Natural killer cell (primary cell): ENCODE measurements around the gene PTPRN2. TPM values are rescaled to one million over a fixed set of nuclear protein-coding genes. Genes with fewer than 3 reads are reported as not detected.

Experiments used
- ATAC-seq, 3 donors: fragments of 150-1000 bp in 2 of 3; fragments of 200-7000 bp in 1 of 3; cut with Tn5 transposase; 1 replicate in 1 of 3; 2 replicates in 2 of 3; pipeline ENCODE4 v1.10.0; 2021; ENCODE audit warnings: mild to moderate bottlenecking in 2 of 3, moderate library complexity in 2 of 3
- DNase-seq, 2 donors: peaks; one replicate each; pipeline versions ENCODE4 v3.0.0 to v3.0.0-alpha.2; 2013 to 2021; ENCODE audit warnings: mixed read lengths in 1 of 2
- H3K27ac ChIP-seq: one replicate; pipeline ENCODE4 v1.5.1; 2013; ENCODE audit warnings: mild to moderate bottlenecking, low read length
- H3K27me3 ChIP-seq: one replicate; pipeline ENCODE4 v1.6.1; 2013; ENCODE audit warnings: low read length; ENCODE audit not compliant: control insufficient read depth, insufficient read depth
- H3K36me3 ChIP-seq: one replicate; pipeline ENCODE4 v1.6.1; 2013; ENCODE audit warnings: low read length; ENCODE audit not compliant: control insufficient read depth, insufficient read depth
- H3K4me1 ChIP-seq: one replicate; pipeline ENCODE4 v1.6.1; 2013; ENCODE audit warnings: low read length; ENCODE audit not compliant: control insufficient read depth, insufficient read depth
- H3K4me3 ChIP-seq: one replicate; pipeline ENCODE4 v1.5.1; 2013; ENCODE audit warnings: low read length
- H3K9me3 ChIP-seq: one replicate; pipeline ENCODE4 v1.6.1; 2013; ENCODE audit warnings: low read length; ENCODE audit not compliant: control insufficient read depth, insufficient read depth
- H3K27ac Mint-ChIP-seq, 2 donors: one replicate each; pipeline ENCODE4 v1.8.0; 2022; ENCODE audit warnings: mild to moderate bottlenecking in 2 of 2, mixed read lengths in 2 of 2, moderate library complexity in 1 of 2
- H3K27me3 Mint-ChIP-seq, 2 donors: one replicate each; pipeline ENCODE4 v1.8.0; 2022; ENCODE audit warnings: low read depth in 2 of 2, mixed read lengths in 2 of 2
- H3K36me3 Mint-ChIP-seq: one replicate; pipeline ENCODE4 v1.8.0; 2022; ENCODE audit warnings: mixed read lengths
- H3K4me1 Mint-ChIP-seq, 2 donors: one replicate each; pipeline ENCODE4 v1.8.0; 2022; ENCODE audit warnings: mixed read lengths in 2 of 2
- H3K4me3 Mint-ChIP-seq: one replicate; pipeline ENCODE4 v1.8.0; 2022; ENCODE audit warnings: mild to moderate bottlenecking, moderate library complexity, mixed read lengths
- H3K9me3 Mint-ChIP-seq, 2 donors: one replicate each; pipeline ENCODE4 v1.8.0; 2022; ENCODE audit warnings: mixed read lengths in 2 of 2
- CTCF ChIP-seq: fragments of 200-600 bp; IDR thresholded peaks from one replicate; pipeline ENCODE4 v1.8.0; 2022; ENCODE audit warnings: antibody characterized with exemption
- WGBS: methylation state at CpG from one replicate; pipeline ENCODE4 v1.1.7; 2013; ENCODE audit warnings: missing lambda C conversion rate; ENCODE audit not compliant: insufficient coverage; 5-methylcytosine and 5-hydroxymethylcytosine counted together
- intact Hi-C: fragments of 100-400 bp; cut with micrococcal nuclease; formaldehyde crosslinking; loops from one replicate; pipeline ENCODE4 v1.14.2; 2022
- total RNA-seq, 4 donors: library from RNA; stranded (reverse); fragments of 120-200 nt in 1 of 4; gene quantifications; one replicate each; pipeline versions ENCODE4 v1.2.3 to v1.2.4, GENCODE V29; 2013 to 2022

Gene PTPRN2
- total RNA-seq, 3 donors from 2014 or later (not counting 1 experiment from before 2014, with no cell fraction given), result 1.3 to 2.5 (median 1.9) TPM

- Mint-ChIP-seq H3K9me3 (no peaks in the 10 kb centered on the region), H3K27me3 (no peaks in the 10 kb centered on the region), H3K36me3 (no peaks in the 10 kb centered on the region), H3K4me3 (peak overlapping the region; percentile 43), H3K27ac (no peak overlapping the region), H3K4me1 (peaks cover 7 to 26% of the 10 kb centered on the region in 2 donors)
- no peak overlapping the region for H3K27ac ChIP-seq
- peaks cover 21% of the 10 kb centered on the region for H3K4me1 ChIP-seq
- H3K27me3 ChIP-seq, result no peaks in the 10 kb centered on the region
- H3K9me3 ChIP-seq, result peaks cover 4% of the 10 kb centered on the region
- TF ChIP-seq CTCF, result no peak
- ATAC-seq, result no peak
- no peaks in the 10 kb centered on the region for H3K36me3 ChIP-seq
- intact Hi-C loops, result no loop called here
- no peak overlapping the region for H3K4me3 ChIP-seq
- no peak for DNase-seq
- WGBS, result 81% methylated on average over 12 of the region's 12 CpGs
Observed at GRCh38 chr7:157614457-157615020, 973.1 kb downstream of the PTPRN2 start.

GRCh38 chr7:157613575-157614322, 973.9 kb downstream of the PTPRN2 start:
- Mint-ChIP-seq H3K9me3 (no peaks in the 10 kb centered on the region), H3K4me3 (peak overlapping the region; percentile 90), H3K4me1 (peaks cover 7 to 26% of the 10 kb centered on the region in 2 donors), H3K27me3 (no peaks in the 10 kb centered on the region), H3K27ac (peak overlapping the region; percentile 41 to 86), H3K36me3 (no peaks in the 10 kb centered on the region)
- DNase-seq, result no peak
- Histone ChIP-seq H3K36me3 (no peaks in the 10 kb centered on the region), H3K4me3 (peak overlapping the region; percentile 41), H3K4me1 (peaks cover 21% of the 10 kb centered on the region), H3K27ac (no peak overlapping the region), H3K27me3 (no peaks in the 10 kb centered on the region), H3K9me3 (peaks cover 4% of the 10 kb centered on the region)
- intact Hi-C loops, result no loop called here
- ATAC-seq, result no peak
- whole genome bisulfite sequencing, result 57% methylated on average over 51 of the region's 51 CpGs
- TF ChIP-seq CTCF, result no peak

- Histone ChIP-seq H3K4me1 (peaks cover 21% of the 10 kb centered on the region), H3K36me3 (no peaks in the 10 kb centered on the region), H3K4me3 (peak overlapping the region; percentile 41), H3K9me3 (peaks cover 4% of the 10 kb centered on the region), H3K27me3 (no peaks in the 10 kb centered on the region), H3K27ac (peak overlapping the region; percentile 53)
- peak; percentile 77 to 82 (median 78) for ATAC-seq
- 30% methylated on average over 79 of the region's 79 CpGs for WGBS
- peaks cover 7 to 26% of the 10 kb centered on the region in 2 donors for H3K4me1 Mint-ChIP-seq
- peak; percentile 51 to 84 for DNase-seq
- no peak for TF ChIP-seq CTCF
- H3K27ac Mint-ChIP-seq, result peak overlapping the region; percentile 64 to 86
- no peaks in the 10 kb centered on the region for H3K27me3 Mint-ChIP-seq
- H3K4me3 Mint-ChIP-seq, result peak overlapping the region; percentile 90
- no peaks in the 10 kb centered on the region for H3K9me3 Mint-ChIP-seq
- intact Hi-C loops, result no loop called here
- H3K36me3 Mint-ChIP-seq, result no peaks in the 10 kb centered on the region
Observed at GRCh38 chr7:157612664-157613561, 974.7 kb downstream of the PTPRN2 start.
